Body of pancreas (tissue), 4 donors: ENCODE measurements around the gene SESN3. TPM values are rescaled to one million over a fixed set of nuclear protein-coding genes. Genes with fewer than 3 reads are reported as not detected.

Experiments
- ATAC-seq: fragments of 150-250 bp; one replicate; pipeline ENCODE4 v1.9.1; 2016
- DNase-seq, 4 donors: peaks; one replicate each; pipeline ENCODE4 v3.0.0-alpha.2; 2019
- H3K27ac ChIP-seq, 4 donors: fragments of 200-600 bp; sonication (generic); 1 replicate in 3 of 4; 2 replicates in 1 of 4; pipeline versions ENCODE4 v1.5.1 to v1.6.1; 2016 to 2019; ENCODE audit warnings: mild to moderate bottlenecking in 1 of 4, mixed read lengths in 1 of 4, moderate library complexity in 1 of 4
- H3K27me3 ChIP-seq, 2 donors: fragments of 200-600 bp; sonication (generic); one replicate each; pipeline ENCODE4 v1.6.0; 2016; ENCODE audit warnings: mild to moderate bottlenecking in 1 of 2
- H3K36me3 ChIP-seq, 2 donors: fragments of 200-600 bp; sonication (generic); replicated peaks in 1 of 2; 2 replicates each; pipeline ENCODE4 v1.5.1; 2016; ENCODE audit warnings: low read depth in 2 of 2; ENCODE audit not compliant: insufficient read depth in 1 of 2
- H3K4me1 ChIP-seq: fragments of 200-600 bp; sonication (generic); one replicate; pipeline ENCODE4 v1.6.0; 2016
- H3K4me3 ChIP-seq, 2 donors: fragments of 200-600 bp; sonication (generic); 1 replicate in 1 of 2; 2 replicates in 1 of 2; pipeline ENCODE4 v1.5.1; 2016 to 2019
- H3K9me3 ChIP-seq, 3 donors: fragments of 200-600 bp; sonication (generic); 1 replicate in 2 of 3; 2 replicates in 1 of 3; pipeline ENCODE4 v1.5.1; 2016
- POLR2A ChIP-seq, 3 donors: fragments of 450-650 bp; IDR thresholded peaks; one replicate each; pipeline ENCODE4 v1.6.1; 2016; ENCODE audit warnings: antibody characterized with exemption in 3 of 3, mild to moderate bottlenecking in 2 of 3
- WGBS, 2 donors: methylation state at CpG; one replicate each; pipeline ENCODE4 v1.1.5; 2017; 5-methylcytosine and 5-hydroxymethylcytosine counted together
- intact Hi-C: fragments of 100-400 bp; cut with DNase I; formaldehyde crosslinking; loops from one replicate; pipeline ENCODE4 v1.15.1; 2023
- total RNA-seq, 2 donors: library from RNA; depleted of rRNA; stranded (reverse); fragments of >200 nt; gene quantifications; one replicate each; pipeline ENCODE4 v1.1.0, GENCODE V29; 2016
- TF ChIP-seq, protein P1 (sequence below), 7 experiments: fragments of 450-650 bp in 4 of 7; fragments of 200-600 bp in 3 of 7; sonication (generic) in 3 of 7; IDR thresholded peaks; one replicate each; pipeline ENCODE4 v1.5.1; 2016 to 2019; ENCODE audit warnings: antibody characterized with exemption in 7 of 7

The SESN3 gene
- total RNA-seq, 2 donors from 2014 or later = 9.6 to 11.4 TPM

DNA sequence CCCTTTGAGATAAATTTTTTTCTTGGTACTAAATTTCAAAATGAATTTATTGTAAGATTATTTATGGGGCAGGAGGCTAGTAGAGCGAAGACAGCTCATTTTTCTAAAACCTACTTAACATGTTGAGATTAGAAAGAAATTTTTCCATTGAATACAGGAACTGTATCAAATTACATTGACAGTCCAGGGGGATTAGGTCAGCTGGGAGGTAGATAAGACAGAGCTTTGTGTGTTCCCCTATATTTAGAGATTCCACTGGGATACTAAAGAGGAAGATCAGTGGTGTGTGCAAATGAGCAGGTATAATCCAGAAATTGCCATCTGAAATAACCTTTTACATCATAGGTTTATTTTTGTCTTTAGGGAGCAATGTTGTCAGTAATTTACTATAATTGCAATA, 109.3 kb downstream of the SESN3 start:
- intact Hi-C loops = no loop called here
- H3K4me3 ChIP-seq = no peak overlapping the region
- WGBS, 2 donors = 67 to 78% methylated on average over 1 of the region's 1 CpG
- H3K4me1 ChIP-seq = no peaks in the 10 kb centered on the region
- H3K27ac ChIP-seq = no peak overlapping the region
- no peak for DNase-seq
- H3K9me3 ChIP-seq = no peaks in the 10 kb centered on the region
- no peak for ATAC-seq
- TF ChIP-seq, protein P1, sequence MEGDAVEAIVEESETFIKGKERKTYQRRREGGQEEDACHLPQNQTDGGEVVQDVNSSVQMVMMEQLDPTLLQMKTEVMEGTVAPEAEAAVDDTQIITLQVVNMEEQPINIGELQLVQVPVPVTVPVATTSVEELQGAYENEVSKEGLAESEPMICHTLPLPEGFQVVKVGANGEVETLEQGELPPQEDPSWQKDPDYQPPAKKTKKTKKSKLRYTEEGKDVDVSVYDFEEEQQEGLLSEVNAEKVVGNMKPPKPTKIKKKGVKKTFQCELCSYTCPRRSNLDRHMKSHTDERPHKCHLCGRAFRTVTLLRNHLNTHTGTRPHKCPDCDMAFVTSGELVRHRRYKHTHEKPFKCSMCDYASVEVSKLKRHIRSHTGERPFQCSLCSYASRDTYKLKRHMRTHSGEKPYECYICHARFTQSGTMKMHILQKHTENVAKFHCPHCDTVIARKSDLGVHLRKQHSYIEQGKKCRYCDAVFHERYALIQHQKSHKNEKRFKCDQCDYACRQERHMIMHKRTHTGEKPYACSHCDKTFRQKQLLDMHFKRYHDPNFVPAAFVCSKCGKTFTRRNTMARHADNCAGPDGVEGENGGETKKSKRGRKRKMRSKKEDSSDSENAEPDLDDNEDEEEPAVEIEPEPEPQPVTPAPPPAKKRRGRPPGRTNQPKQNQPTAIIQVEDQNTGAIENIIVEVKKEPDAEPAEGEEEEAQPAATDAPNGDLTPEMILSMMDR (IDR thresholded peaks at IDR 0.05) = no peak
- no peaks in the 10 kb centered on the region for H3K36me3 ChIP-seq
- no peaks in the 10 kb centered on the region for H3K27me3 ChIP-seq

DNA sequence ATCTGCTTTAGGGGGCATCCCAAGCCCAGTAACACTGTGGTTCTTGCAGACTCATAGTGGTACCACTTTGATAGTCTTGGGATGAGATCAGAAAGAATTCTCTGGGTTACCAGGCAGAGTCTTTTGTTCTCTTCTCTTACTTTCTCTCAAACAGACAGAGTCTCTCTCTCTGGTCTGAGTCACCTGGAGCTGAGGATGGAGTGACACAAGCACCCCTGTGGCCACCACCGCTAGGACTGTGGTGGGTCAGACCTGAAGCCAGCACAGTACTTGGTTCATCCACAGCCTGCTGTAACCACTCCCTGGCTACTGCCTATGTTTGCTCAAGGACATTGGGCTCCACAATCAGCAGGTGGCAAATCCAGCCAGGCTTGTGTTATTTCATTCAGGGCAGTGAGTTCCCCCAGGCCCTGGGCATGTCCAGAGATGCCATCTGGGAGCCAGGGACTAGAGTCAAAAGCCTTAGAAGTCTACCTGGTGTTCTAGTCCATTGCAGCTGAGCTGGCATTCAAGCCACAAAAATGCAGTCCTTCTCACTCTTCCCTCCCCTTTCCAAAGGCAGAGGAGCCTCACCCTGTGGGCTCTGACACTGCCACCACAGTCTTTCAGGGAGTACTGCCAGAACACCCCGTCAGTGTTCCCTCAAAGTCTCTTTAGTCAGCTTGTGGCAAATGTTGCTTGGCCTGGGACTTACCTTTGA, 111.5 kb downstream of the SESN3 start:
- intact Hi-C loops = no loop called here
- no peaks in the 10 kb centered on the region for H3K4me1 ChIP-seq
- H3K4me3 ChIP-seq = no peak overlapping the region
- H3K9me3 ChIP-seq = no peaks in the 10 kb centered on the region
- H3K27ac ChIP-seq = no peak overlapping the region
- H3K27me3 ChIP-seq = no peaks in the 10 kb centered on the region
- no peak for TF ChIP-seq POLR2A (IDR thresholded peaks at IDR 0.05)
- TF ChIP-seq, protein P1 (IDR thresholded peaks at IDR 0.05) = no peak
- 84 to 93% methylated on average over 2 of the region's 2 CpGs for WGBS, 2 donors
- H3K36me3 ChIP-seq = no peaks in the 10 kb centered on the region
- ATAC-seq = no peak
- DNase-seq = no peak

DNA sequence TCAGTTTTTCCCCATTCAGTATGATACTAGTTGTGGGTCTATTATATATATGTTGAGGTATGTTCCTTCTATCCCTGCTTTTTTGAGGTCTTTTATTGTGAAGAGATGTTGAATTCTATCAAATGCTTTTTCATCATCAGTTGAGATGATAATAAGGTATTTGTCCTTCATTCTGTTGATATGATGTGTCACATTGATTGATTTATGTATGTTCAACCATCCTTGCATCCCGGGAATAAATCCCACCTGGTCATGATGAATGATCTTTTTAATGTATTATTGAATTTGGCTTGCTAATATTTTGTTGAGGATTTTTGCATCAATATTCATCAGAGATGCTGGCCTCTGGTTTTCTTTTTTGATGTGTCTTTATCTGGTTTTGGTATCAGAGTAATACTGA, 115.4 kb downstream of the SESN3 start:
- DNase-seq = no peak
- H3K4me3 ChIP-seq = no peak overlapping the region
- intact Hi-C loops = no loop called here
- no peak for TF ChIP-seq POLR2A (IDR thresholded peaks at IDR 0.05)
- TF ChIP-seq, protein P1 (IDR thresholded peaks at IDR 0.05) = no peak
- H3K27me3 ChIP-seq = no peaks in the 10 kb centered on the region
- no peak for ATAC-seq
- WGBS, 2 donors = 15 to 18% methylated on average over 1 of the region's 1 CpG
- H3K4me1 ChIP-seq = no peaks in the 10 kb centered on the region
- no peaks in the 10 kb centered on the region for H3K36me3 ChIP-seq
- H3K9me3 ChIP-seq = no peaks in the 10 kb centered on the region
- H3K27ac ChIP-seq = no peak overlapping the region

Other genes with a start within 250 kb of the SESN3 start
- not detected for gene KDM4E, start 205.9 kb downstream of the SESN3 start, total RNA-seq
- gene KDM4F, start 181.8 kb downstream of the SESN3 start, total RNA-seq = not detected
- gene SRSF8, start 164.3 kb downstream of the SESN3 start, total RNA-seq = 10 to 100 TPM; 22.7 to 23.9 TPM
- gene ENDOD1, start 141.4 kb downstream of the SESN3 start, total RNA-seq = 10 to 100 TPM in 1 of 2 donors, 1 to 10 TPM in 1; 8.6 to 13.7 TPM